K562 (cell line): ENCODE results near the gene RYR3. TPM values are rescaled to one million over a fixed set of nuclear protein-coding genes. Genes with fewer than 3 reads are reported as not detected.

Experiments
- MCM3 ChIP-seq: fragments of 450-650 bp; IDR thresholded peaks from 2 replicates; pipeline ENCODE4 v1.6.1; 2016
- NR2C2 ChIP-seq, 2 experiments: fragments of 200-800 bp in 1 of 2; sonication (Bioruptor generic) in 1 of 2; sonication (generic) in 1 of 2; formaldehyde crosslinking in 1 of 2; IDR thresholded peaks; 2 replicates each; pipeline versions ENCODE4 v1.6.1 to v1.8.0; 2016 to 2022; ENCODE audit warnings: mild to moderate bottlenecking in 1 of 2, missing compliant biosample characterization in 1 of 2, missing genetic modification characterization in 1 of 2, missing genetic modification reagents in 1 of 2
- TARDBP ChIP-seq: fragments of 450-650 bp; IDR thresholded peaks from 2 replicates; pipeline ENCODE4 v1.6.1; 2016
- ZNF140 ChIP-seq: fragments of 250-450 bp; sonication (Bioruptor Pico); IDR thresholded peaks from 2 replicates; pipeline ENCODE4 v1.8.0; 2021; ENCODE audit warnings: moderate library complexity, mild to moderate bottlenecking, inconsistent platforms
- ZNF146 ChIP-seq: IDR thresholded peaks from one replicate; pipeline ENCODE4 v1.6.1; 2018; ENCODE audit warnings: missing compliant biosample characterization; ENCODE audit not compliant: unreplicated experiment
- polyA plus RNA-seq, 8 experiments: library from polyadenylated mRNA; depleted of rRNA in 4 of 8; stranded (reverse) in 5 of 8; unstranded in 3 of 8; fragments of >200 nt; fragmentation: Nextera tagmentation in 2 of 8; fragmentation: Illumina TruSeq in 1 of 8; extraction: Ambion mirVana in 2 of 8; extraction: Trizol in 1 of 8; gene quantifications; 2 replicates each; pipeline versions ENCODE4 v1.2.1 to v1.2.3, GENCODE V29; 2011 to 2014; ENCODE audit warnings: inconsistent platforms in 1 of 8, missing spikeins in 1 of 8
- total RNA-seq, 7 experiments: library from RNA; depleted of rRNA in 6 of 7; stranded (reverse); fragments of >200 nt in 6 of 7; fragmentation: Illumina TruSeq in 2 of 7; extraction: Trizol in 2 of 7; gene quantifications; 2 replicates each; pipeline versions ENCODE4 v1.2.1 to v1.2.3, GENCODE V29; 2011 to 2021; ENCODE audit warnings: low replicate concordance in 1 of 7
- TF ChIP-seq, protein P1 (sequence below), 2 experiments: fragments of 450-650 bp; IDR thresholded peaks; 2 replicates each; pipeline ENCODE4 v1.6.1; 2016; ENCODE audit warnings: mild to moderate bottlenecking in 2 of 2, borderline replicate concordance in 1 of 2, low read depth in 1 of 2, moderate library complexity in 1 of 2

Gene RYR3
- total and polyA plus RNA-seq, 9 of the 15 experiments (the other 6 are each of a cell fraction or from before 2014, with no cell fraction given): 0.04 TPM; not detected in 8

DNA sequence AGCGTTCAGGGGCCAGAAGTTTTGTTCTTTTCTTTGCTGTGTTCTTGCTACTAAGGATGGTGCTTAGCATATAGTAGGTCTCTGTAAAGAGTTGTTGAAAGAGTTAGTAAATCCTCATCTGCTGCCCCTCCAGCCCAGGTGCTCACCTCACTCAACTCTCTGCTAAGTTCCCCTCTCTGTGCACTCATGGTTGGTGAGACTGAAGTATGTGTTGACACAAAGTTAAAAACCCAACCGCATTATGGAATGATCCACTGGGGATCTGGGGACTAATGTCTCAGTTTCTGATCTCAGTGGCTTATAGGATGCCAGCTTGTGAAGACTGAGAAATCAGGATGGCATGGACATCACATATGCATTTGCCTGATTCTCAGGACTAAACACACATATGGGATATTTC, 13.8 kb downstream of the RYR3 start (continued):
- TF ChIP-seq, protein P1, sequence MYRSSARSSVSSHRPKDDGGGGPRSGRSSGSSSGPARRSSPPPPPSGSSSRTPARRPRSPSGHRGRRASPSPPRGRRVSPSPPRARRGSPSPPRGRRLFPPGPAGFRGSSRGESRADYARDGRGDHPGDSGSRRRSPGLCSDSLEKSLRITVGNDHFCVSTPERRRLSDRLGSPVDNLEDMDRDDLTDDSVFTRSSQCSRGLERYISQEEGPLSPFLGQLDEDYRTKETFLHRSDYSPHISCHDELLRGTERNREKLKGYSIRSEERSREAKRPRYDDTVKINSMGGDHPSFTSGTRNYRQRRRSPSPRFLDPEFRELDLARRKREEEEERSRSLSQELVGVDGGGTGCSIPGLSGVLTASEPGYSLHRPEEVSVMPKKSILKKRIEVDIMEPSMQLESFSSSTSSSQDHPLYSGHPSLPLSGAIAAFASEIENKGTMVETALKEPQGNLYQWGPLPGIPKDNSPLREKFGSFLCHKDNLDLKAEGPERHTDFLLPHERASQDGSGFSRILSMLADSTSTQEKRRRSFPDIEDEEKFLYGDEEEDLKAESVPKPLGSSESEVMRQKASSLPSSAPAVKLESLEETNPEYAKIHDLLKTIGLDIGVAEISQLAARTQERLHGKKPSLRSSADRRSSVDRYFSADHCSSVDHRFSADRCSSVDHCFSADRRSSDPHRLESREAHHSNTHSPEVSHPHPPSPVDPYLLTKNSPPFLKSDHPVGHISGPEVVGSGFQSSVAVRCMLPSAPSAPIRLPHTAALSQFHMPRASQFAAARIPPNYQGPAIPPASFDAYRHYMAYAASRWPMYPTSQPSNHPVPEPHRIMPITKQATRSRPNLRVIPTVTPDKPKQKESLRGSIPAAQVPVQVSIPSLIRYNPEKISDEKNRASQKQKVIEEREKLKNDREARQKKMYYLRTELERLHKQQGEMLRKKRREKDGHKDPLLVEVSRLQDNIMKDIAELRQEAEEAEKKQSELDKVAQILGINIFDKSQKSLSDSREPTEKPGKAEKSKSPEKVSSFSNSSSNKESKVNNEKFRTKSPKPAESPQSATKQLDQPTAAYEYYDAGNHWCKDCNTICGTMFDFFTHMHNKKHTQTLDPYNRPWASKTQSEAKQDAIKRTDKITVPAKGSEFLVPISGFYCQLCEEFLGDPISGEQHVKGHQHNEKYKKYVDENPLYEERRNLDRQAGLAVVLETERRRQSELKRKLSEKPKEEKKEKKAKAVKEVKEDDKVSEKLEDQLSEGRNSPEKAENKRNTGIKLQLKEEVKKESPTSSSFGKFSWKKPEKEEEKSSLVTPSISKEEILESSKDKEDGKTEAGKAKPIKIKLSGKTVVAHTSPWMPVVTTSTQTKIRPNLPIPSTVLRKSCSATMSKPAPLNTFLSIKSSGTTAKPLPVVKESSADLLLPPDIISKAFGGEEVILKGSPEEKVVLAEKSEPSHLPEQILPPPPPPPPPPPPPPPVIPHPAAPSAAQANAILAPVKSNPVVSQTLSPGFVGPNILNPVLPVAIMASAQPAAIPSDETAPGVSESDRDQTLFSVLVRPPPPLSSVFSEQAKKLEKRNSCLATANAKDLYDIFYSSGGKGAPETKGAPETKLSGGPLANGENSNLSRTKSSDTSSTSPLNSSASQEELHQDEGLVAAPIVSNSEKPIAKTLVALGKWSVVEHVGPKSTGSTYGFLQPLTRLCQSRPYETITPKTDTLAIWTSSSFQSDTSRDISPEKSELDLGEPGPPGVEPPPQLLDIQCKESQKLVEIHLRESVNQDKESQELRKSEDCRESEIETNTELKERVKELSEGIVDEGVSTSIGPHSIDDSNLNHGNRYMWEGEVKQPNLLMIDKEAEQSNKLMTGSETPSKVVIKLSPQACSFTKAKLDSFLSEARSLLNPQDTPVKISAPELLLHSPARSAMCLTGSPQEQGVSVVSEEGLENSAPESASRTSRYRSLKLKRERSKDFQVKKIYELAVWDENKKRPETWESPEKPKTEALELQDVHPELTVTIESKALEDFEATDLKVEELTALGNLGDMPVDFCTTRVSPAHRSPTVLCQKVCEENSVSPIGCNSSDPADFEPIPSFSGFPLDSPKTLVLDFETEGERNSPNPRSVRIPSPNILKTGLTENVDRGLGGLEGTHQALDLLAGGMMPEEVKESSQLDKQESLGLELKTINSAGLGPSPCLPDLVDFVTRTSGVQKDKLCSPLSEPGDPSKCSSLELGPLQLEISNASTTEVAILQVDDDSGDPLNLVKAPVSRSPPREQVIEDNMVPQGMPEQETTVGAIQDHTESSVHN (IDR thresholded peaks at IDR 0.05; ENCODE audit: borderline replicate concordance in 1 of 2, low read depth in 1 of 2): no peak
- TF ChIP-seq ZNF140 (CRISPR knock-in tag) (no peak), NR2C2 (CRISPR knock-in tag; IDR thresholded peaks at IDR 0.05) (no peak), NR2C2 (tag; IDR thresholded peaks at IDR 0.05) (no peak), ZNF146 (CRISPR knock-in tag) (no peak), TARDBP (no peak), MCM3 (no peak)
- TF ChIP-seq, all 486 proteins: peak for 0
